Measurements from ENCODE around the gene IQCK.
A peak's percentile ranks its signal among the peaks of the same experiment; 100 is the strongest.
"Not testable (repeated sequence)": the region's sequence is repeated elsewhere in the genome, so short reads cannot be mapped to it uniquely, and the experiment has no call there.

The IQCK gene

DNA sequence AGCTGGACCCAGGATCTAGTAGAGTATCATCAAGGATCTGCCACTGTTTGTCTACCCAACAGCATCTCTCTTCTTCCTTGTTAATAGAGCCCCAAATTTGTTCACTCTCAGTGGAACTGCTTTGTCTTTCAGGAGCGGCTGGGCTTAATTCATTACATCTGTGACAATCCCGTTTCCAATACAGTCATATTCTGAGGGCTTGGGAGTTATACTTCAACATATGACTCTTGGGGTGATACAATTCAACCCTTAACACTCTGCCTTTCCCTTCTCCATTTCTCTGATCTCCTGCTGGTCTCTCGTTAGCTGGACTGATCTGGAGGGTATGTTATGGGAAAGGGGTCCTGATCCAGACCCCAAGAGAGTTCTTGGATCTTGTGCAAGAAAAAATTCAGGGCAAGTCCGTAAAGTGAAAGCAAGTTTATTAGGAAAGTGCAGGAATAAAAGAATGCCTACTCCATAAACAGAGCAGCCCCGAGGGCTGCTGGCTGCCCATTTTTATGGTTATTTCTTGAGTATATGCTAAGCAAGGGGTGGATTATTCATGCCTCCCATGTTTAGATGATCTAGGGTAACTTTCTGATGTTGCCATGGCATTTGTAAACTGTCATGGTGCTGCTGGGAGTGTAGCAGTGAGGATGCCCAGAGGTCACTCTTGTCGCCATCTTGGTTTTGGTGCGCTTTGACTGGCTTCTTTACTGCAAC, 42.4 kb downstream of the IQCK start:
- no peak for DNase-seq

DNA sequence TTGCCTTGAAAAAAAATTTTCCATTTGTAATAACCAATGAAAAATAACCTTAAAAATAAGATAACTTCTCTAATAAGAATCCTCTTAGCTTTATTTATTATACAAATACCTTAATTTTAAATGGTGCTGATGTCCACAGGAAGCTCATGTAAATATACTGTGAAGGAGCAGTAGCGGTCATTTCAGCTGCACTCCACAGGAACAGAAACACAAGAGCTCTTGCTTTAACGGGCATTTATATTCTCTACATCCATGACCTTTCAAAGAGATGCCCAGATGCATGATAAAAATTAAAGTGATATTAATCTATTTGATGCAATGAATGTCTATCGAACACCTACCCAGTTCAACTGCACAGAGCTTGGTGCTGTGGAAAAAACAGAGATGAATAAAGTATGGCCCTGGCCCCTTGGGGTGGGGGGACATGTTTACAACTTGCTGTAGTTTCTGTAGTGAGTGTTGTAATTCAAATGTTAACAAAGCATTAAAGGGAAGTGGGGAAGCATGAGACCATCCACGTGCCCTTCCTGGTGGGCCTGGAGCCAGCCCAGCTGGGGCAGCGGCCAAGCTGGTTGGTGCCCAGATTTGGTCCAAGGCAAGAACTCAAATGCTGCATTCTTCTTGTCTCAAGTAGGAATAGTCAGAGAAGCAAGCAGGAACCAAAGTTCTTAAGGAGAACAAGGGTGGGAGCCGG, 47.9 kb downstream of the IQCK start:
- DNase-seq = no peak

DNA sequence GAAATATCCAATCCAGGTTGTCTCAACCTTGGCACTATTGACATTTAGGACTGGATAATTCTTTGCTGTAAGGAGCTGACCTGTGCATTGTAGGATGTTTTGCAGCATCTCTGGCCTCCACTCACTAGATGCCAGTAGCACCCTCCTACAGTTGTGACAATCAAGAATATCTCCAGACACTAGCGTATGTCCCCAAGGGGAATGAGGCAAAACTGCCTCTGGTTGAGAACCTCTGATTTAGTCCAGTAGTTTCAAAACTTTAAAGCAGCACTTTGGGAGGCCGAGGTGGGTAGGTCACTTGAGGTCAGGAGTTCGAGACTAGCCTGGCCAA, 48.4 kb downstream of the IQCK start:
- no peak for DNase-seq

DNA sequence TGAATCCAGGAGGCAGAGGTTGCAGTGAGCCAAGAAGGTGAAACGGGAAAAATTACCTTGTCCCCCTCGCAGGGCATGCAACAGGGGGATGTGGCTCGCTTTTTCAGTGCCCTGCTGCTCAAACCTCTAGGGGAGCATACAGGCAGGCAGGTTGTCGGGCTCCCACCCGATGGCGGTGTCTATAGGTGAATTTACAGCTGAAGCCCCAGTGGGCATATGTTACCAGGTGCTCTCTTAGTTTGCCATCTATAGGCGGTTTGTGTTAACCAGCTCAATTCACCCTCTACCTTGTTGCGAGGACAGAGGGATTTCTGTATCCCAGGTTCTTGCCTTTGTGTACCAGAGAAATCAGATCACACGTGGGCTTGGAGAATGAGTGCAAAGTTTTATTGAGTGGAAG, 48.9 kb downstream of the IQCK start:
- no peak for DNase-seq

DNA sequence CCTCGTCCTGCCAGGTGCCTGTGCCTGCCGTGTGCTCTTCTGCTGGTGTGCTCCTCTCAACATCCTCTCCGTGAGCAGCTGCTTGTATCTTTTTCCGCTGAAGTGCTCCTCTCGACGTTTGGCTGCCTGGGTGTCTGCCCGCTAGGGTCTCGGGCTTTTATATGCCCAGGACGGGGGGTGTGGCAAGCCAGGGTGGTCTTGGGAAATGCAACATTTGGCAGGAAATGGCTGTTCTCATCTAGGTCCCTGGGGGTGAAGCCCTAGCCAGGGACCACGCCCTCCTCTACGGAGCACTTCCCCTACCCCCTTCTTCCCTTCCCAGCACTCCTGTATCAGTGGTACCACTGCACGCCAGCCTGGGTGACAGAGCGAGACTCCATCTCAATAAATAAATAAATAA, 49.4 kb downstream of the IQCK start:
- no peak for DNase-seq

DNA sequence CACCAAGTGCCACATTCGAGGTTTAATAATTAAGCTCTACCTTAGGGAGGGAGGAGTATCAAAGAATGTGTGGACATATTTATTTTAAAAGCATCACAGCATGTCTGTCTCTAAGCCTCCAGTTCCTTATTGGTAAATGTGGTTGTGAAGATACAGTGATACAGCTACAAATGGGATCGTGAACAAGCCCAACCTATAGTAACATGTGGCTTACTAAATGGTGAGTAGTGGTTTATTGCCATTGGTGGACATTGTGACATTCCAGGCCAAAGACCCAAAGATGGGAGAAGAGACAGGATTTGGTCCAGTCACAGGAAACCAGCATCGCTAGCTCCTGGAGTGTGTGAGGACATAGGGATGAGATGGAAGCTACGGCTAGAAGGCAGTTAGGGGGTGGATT, 51.2 kb downstream of the IQCK start:
- DNase-seq = no peak

DNA sequence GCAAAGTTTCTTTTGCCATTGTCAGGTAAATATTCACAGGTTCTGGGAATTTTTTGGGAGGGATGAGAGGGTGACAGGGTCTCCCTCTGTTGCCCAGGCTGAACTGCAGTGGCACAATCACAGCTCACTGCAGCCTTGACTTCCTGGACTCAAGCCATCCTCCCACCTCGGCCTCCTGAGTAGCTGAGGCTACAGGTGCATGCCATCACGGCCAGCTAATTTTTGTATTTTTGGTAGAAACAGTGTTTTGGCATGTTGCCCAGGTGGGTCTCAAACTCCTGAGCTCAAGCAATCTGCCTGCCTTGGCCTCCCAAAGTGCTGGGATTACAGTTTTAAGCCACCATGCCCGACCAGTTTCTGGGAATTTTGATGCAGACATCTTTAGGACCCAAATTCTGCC, 53.0 kb downstream of the IQCK start:
- DNase-seq = no peak

DNA sequence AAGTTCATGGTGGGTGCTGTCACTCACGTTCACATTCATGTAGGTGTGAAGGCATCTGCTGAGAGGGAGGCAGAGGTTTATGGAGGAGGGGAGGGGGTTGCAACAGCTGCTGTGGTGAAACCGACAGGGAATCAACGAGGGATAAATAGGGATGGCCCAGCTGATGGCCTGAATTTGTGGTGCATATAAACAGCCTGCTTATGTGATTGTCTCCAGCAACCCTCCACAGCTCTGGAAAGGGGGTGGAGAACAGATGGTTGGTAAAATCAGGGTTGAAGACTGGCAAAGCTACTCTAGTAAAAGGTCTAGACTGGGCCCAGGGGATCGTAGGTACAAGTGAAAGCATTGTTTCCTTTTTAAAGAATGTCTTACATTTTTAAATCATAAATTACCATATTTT, 53.7 kb downstream of the IQCK start:
- DNase-seq = no peak

DNA sequence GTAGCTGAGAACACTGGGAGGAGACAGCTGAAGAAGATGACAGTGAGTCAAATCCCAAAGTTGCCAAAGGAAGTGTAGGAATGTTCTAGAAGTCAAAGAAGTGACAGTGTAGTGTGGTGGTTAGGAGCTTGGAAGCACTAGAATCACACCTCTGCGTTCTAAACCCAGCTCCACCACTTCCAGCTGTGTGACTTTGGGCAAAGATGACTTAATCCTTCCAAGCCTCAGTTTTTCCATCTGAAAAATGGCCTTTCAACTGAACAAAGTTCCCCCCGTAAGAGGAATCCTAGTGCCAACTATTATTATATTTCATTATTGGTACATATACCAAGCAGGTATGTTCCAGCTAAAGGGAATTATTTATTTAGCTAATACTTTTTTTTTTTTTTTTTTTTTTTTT, 56.0 kb downstream of the IQCK start:
- DNase-seq = no peak

DNA sequence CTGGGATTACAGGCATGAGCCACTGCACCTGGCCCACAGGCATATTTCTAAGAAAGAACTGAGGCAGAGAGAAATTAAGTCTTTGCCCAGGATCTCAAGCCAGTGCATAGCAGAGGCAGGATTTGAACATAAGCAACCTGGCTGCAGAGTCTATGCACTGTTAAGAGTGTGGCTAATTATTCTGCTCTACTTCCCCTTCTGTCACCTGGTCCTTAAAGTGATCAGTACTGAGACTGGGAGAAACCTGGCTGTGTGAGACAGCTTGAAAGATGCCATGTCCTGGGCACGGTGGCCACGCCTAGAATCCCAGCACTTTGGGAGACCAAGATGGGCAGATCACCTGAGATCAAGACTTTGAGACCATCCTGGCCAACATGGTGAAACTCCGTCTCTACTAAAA, 58.1 kb downstream of the IQCK start:
- no peak for DNase-seq

DNA sequence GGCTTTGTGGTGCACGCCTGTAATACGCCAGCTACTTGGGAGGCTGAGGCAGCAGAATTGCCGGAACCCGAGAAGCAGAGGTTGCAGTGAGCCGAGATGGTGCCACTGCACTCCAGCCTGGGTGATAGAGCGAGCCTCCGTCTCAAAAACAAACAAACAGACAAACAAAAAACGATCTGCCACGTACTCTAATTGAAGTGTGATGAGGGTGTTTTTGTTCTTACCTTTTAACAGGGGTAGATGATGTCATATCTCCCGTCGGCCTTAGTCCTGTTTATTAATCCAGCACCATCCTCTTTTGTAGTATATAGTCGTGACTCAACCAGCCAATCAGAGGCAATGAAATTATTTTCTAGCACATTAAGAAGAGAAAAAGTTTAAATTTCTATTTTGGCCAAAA, 58.5 kb downstream of the IQCK start:
- no peak for DNase-seq

DNA sequence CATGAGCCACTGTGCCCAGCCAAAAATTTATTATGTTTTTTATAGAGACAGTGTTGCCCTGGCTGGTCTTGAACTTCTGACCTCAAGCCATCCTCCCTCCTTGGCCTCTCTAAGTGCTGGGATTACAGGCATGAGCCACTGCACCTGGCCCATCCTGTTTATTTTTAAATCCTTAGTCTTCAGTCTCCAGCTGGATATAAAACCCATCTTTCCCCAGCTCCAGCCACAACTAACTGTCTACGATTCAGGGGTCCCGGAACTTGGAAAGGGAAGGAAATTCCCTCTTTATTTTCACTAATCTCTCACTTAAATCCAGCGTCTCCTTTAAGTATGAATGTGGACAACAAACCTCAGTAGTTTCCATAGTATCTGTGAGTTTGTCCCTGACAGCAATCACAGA, 62.2 kb downstream of the IQCK start:
- DNase-seq = no peak

DNA sequence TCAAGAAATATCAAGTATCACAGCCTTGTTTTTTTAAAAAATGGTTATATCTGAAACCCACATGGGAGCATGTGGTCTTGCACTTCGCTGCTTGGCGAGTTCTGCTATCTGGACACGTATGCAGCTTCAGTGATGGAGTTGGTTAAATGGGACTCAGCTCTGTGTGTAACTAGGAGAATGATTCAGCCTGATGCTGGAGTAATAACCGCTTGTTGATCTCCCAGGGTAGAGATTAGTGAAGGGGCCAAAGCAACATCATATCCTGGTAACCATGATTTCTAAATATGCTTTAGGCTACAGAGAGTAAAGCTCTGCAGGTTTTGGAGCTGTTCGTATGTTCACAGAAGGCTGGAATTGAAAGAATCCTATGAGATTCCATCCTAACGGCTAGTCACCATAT, 63.2 kb downstream of the IQCK start:
- DNase-seq = no peak

DNA sequence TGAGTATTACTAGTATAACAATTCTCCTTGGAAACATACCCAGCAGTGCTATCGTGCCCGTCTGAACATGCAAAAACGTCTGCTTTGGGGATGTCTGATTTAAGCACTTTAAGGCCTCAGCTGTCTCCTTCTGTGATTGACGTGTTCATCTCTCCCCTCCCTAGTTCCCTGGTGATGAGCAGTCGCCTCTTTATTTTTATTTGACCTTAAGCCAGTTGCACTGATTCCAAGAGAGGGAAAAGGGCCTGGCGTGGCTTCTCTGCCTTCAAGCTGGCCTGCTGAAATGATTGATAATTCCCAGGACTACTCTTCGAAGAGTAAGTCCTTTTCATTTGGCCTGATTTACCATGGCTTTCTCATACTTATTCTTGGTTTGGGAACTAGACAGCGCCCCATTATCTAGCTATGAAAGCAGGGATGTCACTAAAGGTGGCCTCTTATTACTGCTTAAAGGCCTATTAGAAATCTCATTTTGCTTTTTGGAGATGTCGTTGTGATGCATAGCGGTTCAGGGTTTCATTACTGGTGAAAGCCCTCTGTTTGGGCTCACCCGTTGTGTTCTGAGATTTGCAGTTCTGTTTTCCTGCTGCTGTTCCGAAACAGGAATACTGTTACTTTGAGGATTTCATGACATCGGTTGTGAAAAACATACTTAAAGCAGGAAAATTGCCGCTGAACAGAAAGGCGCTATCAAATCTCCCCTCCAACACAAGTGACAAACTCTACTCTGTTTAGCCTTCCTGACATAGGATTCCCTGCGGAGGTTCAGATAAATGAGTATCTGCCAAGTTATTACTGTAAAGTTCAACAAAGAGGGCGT, 65.5 kb downstream of the IQCK start:
- DNase-seq = no peak

DNA sequence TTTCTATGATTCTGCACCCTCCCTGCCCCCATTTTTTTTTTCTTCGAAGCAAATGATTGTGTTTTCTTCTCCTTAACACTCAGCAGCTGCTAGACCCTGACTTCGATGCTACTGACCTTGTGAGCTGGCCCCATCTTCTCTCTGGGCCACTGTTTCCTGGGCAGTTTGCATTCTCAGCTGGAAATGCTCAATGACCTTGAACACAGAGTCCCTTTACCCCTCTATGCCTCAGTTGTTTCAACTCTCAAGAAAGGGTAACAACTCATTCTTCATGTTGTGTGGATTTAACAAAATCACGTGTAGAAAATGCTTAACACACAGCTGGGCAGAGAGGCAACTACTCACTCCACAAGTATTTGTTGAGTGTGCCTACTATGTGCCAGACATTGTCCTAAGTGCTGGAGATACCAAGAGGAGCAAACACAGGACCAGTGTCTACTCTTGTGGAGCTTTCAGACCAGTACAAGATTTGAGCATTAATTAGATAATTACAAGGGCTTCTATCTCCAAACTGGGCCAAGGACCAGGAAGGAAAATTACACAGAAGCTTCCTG, 66.2 kb downstream of the IQCK start:
- no peak for DNase-seq

DNA sequence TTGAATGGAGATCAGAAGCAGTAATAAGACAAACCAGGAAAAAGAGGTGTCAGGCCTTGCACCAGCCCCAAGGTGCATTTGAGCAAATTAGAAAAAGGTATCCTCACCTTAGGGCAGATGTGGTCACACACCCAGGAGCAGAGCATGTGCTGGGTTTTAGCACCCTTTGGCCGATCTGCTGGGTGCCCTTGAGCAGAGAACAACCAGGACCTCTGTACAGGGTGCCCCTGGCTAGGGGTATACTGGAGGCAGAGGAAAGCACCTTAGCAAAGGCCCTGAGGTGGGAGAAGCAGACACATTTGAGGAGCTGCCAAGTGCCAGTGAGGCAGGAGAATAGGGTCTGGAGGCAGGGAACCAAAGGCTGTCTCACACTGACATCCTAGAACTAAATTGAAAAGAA, 67.0 kb downstream of the IQCK start:
- no peak for DNase-seq

DNA sequence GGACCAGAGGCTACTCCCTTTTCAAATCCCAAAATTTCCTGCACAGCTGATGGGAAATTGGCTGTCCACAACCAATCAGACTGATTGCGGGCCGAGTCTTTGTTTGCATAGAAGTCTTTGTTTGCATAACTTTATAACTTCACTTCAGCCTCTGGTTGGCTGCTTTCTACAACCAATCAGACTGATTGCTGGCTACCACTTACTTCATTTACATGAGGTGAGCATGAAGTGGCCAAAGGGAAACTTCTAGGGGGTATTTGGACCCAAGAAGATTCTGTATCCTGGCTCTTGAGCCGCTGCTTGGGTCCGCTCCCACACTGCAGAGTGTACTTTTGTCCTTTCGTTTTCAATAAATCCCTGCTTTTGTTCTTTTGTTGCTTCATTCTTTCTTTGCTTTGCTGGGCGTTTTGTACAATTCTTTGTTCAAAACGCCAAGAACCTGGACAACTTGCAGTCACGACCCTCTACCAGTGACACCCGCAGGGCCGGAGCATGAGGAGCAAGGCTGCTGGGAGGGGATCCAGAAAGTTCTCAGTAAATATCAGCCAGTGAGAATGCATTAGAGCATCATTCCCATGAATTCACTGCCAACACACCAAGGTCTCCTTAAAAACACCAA, 67.5 kb downstream of the IQCK start:
- DNase-seq = no peak

DNA sequence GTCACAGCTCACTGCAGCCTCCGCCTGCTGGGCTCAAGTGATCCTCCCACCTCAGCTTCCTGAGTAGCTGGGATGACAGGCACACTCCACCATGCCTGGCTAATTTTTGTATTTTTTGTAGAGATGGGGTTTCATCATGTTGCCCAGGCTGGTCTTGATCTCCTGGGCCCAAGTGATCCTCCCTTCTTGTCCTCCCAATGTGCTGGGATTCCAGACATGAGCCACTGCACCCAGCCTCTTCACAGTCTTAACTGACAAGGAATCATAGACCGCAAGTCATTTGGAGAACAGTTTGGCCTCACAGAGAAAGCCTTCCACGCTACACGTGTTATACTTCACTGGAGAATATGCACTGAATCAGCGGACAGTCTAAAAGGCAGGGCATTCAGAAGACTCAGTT, 83.3 kb downstream of the IQCK start:
- DNase-seq = not testable (repeated sequence)

DNA sequence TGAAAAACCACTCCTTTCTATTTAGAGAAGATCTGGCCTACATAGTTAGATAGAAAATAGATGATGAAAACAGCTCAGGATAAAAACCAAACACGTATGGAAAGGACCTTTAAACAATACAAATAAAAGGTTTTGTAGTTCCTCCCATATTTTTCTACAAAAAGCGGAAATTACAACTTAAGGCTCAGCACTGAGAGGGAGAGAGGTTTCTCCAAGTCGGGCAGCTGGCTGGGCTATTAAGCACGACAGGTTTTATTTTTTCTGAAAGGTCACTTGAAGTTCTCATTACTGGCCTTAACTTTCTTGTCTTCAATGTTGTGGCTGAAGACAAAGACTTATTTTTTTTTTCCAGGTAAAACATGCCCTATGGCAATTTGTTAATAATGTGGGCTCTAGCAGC, 83.8 kb downstream of the IQCK start:
- not testable (repeated sequence) for DNase-seq

DNA sequence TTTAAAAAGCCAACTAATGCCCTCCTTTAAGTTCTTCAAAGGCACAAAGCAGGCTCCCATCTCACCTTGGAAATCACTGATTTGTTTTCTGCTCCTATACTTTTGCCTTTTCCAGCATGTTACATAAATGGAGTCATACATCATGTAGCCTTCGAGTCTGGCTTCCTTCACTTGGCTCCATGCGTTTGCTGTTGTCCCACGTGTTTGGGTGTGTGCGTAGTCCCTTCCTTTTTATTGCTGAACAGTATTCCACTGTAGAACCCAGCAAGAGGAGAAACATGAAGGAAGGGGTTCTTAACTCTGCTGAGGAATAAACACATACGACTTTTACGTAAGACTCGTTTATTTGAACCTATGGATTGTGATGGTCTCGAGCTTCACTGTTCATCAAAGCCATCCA, 84.5 kb downstream of the IQCK start:
- no peak for DNase-seq

DNA sequence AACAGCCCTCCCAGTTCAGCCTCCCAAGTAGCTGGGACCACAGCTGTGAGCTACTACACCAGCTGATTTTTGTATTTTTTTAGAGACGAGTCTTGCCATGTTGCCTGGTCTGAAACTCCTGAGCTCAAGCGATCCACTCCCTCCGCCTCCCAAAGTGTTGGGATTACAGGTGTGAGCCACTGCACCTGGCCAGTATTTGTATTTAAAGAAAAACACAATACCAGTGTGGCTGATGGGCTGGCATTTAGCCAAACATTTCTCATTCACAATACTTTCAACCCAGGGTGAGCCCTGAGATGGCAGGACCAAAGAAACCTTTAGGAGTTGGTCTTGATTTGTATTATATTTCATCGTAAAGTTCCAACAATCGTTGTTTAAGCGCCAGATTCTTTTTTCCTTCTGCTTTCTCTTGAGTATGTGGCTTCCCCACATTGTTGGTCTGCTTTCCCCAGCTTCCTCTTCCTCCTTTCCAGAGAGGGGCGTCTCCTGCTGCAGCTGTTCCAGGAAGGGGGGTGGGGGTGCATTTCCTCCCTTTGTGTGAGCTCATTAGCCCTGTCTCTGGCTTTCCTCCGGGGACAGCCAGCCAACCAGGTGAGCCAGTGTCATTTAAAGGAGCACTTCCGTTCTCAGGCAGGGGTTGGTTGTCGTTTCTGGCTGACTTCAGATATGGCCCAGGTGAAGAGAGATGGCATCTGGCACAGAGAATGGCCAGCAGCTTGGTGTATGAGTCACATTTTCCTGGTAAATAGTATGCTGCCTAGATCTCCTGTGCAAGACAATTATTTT, 86.7 kb downstream of the IQCK start:
- peak; percentile 85 for DNase-seq

DNA sequence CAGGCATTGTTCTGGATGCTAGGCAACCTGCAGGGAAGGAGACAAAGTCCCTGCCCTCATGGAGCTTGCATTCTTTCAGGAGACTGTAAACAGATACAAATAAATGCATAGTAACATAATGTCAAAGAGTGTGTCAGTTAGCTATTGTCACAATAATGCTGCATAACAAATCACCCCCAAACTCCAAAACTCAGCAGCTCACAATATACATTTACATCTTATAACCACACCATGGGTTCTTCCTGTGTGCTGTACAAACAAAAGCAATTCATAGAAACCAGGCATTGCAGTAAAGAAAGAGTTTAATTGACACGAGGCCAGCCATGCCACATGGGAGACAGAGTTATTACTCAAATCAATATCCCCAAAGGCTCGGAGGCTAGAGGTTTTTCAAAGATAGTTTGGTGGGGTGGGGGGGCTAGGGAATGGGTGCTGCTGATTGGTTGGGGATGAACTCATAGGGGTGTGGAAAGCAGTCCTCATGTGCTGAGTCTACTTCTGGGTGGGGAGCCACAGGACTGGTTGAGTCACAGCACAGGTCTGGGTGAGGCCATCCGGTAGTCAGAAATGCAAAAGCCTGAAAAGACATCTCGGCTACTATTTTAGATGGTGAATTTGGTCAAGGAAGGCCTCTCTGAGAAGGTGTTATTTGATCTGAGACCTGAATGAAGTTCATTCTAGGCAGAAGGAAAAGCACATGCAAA, 87.5 kb downstream of the IQCK start:
- DNase-seq = no peak
